Right atrium auricular region (tissue), 2 donors: ENCODE results near the gene MGLL. TPM values are rescaled to one million over a fixed set of nuclear protein-coding genes. Genes with fewer than 3 reads are reported as not detected.
A peak's percentile ranks its signal among the peaks of the same experiment; 100 is the strongest.

Experiments used
- DNase-seq: peaks from one replicate; pipeline ENCODE4 v3.0.0-alpha.2; 2019; ENCODE audit warnings: low spot score
- H3K27ac ChIP-seq, 2 donors: fragments of 200-600 bp; sonication (generic); 1 replicate in 1 of 2; 2 replicates in 1 of 2; pipeline ENCODE4 v1.5.1; 2016 to 2019
- H3K27me3 ChIP-seq, 2 donors: fragments of 200-600 bp; sonication (generic); one replicate each; pipeline versions ENCODE4 v1.5.1 to v1.6.0; 2017 to 2019
- H3K36me3 ChIP-seq: fragments of 200-600 bp; sonication (generic); one replicate; pipeline ENCODE4 v1.5.1; 2016
- H3K4me1 ChIP-seq, 2 donors: fragments of 200-600 bp; sonication (generic); one replicate each; pipeline versions ENCODE4 v1.5.1 to v1.6.0; 2017 to 2019
- H3K4me3 ChIP-seq, 2 donors: fragments of 200-600 bp; sonication (generic); 1 replicate in 1 of 2; 2 replicates in 1 of 2; pipeline ENCODE4 v1.5.1; 2017 to 2019; ENCODE audit warnings: mild to moderate bottlenecking in 1 of 2, moderate library complexity in 1 of 2
- H3K9me3 ChIP-seq, 2 donors: fragments of 200-600 bp; sonication (generic); one replicate each; pipeline ENCODE4 v1.5.1; 2019
- CTCF ChIP-seq, 2 donors: fragments of 200-600 bp; sonication (generic); IDR thresholded peaks; one replicate each; pipeline ENCODE4 v1.5.1; 2019; ENCODE audit warnings: antibody characterized with exemption in 2 of 2
- total RNA-seq, 2 donors: library from RNA; depleted of rRNA; stranded (reverse); fragments of >200 nt; gene quantifications; one replicate each; pipeline ENCODE4 v1.1.0, GENCODE V29; 2016

Gene MGLL
- total RNA-seq, 2 donors from 2014 or later, result 36.3 to 46.4 TPM

- Histone ChIP-seq H3K9me3 (peaks cover 0 to 5% of the 10 kb centered on the region in 2 donors), H3K4me1 (peaks cover 0 to 48% of the 10 kb centered on the region in 2 donors), H3K27me3 (no peaks in the 10 kb centered on the region), H3K27ac (peak overlapping the region; percentile 77 to 82), H3K4me3 (no peak overlapping the region), H3K36me3 (peaks cover 5% of the 10 kb centered on the region)
- DNase-seq, result no peak
- no peak for TF ChIP-seq CTCF (IDR thresholded peaks at IDR 0.05)
Observed at GRCh38 chr3:127762787-127763105, 59.6 kb downstream of the MGLL start.

GRCh38 chr3:127762077-127762786, 60.1 kb downstream of the MGLL start:
- peaks cover 0 to 48% of the 10 kb centered on the region in 2 donors for H3K4me1 ChIP-seq
- no peak for TF ChIP-seq CTCF (IDR thresholded peaks at IDR 0.05)
- no peak overlapping the region for H3K4me3 ChIP-seq
- no peaks in the 10 kb centered on the region for H3K9me3 ChIP-seq
- peak overlapping the region; percentile 77 to 82 for H3K27ac ChIP-seq
- no peak for DNase-seq
- no peaks in the 10 kb centered on the region for H3K27me3 ChIP-seq
- peaks cover 5% of the 10 kb centered on the region for H3K36me3 ChIP-seq

- TF ChIP-seq CTCF (IDR thresholded peaks at IDR 0.05), result no peak
- no peak overlapping the region for H3K4me3 ChIP-seq
- peaks cover 0 to 48% of the 10 kb centered on the region in 2 donors for H3K4me1 ChIP-seq
- peaks cover 5% of the 10 kb centered on the region for H3K36me3 ChIP-seq
- DNase-seq, result no peak
- H3K27me3 ChIP-seq, result no peaks in the 10 kb centered on the region
- no peaks in the 10 kb centered on the region for H3K9me3 ChIP-seq
- H3K27ac ChIP-seq, result peak overlapping the region; percentile 77 to 82
Observed at GRCh38 chr3:127761441-127761801, 60.9 kb downstream of the MGLL start.

- H3K4me3 ChIP-seq, result no peak overlapping the region
Observed at GRCh38 chr3:127760791-127761440, 61.4 kb downstream of the MGLL start.

GRCh38 chr3:127760361-127760760, 62.0 kb downstream of the MGLL start:
- Histone ChIP-seq H3K27ac (peak overlapping the region; percentile 77 to 82), H3K27me3 (no peaks in the 10 kb centered on the region), H3K4me3 (no peak overlapping the region), H3K4me1 (peaks cover 0 to 46% of the 10 kb centered on the region in 2 donors), H3K36me3 (peaks cover 5% of the 10 kb centered on the region), H3K9me3 (no peaks in the 10 kb centered on the region)
- no peak for DNase-seq
- peak in 1 of 2 donors; percentile 27 for TF ChIP-seq CTCF (IDR thresholded peaks at IDR 0.05)

More at GRCh38 chr3:127760791-127761440, 61.4 kb downstream of the MGLL start:
- Histone ChIP-seq H3K27me3 (no peaks in the 10 kb centered on the region), H3K4me1 (peaks cover 0 to 48% of the 10 kb centered on the region in 2 donors), H3K27ac (peak overlapping the region; percentile 77 to 82), H3K36me3 (peaks cover 5% of the 10 kb centered on the region), H3K9me3 (no peaks in the 10 kb centered on the region)
- no peak for DNase-seq
- no peak for TF ChIP-seq CTCF (IDR thresholded peaks at IDR 0.05)
